Epidermal melanocyte (primary cell): Measurements from ENCODE around the gene DDI2.

Source experiments
- DNase-seq: peaks from one replicate; pipeline ENCODE4 v3.0.0; 2011; ENCODE audit warnings: low spot score; ENCODE audit not compliant: insufficient read length

DDI2 gene

DNA sequence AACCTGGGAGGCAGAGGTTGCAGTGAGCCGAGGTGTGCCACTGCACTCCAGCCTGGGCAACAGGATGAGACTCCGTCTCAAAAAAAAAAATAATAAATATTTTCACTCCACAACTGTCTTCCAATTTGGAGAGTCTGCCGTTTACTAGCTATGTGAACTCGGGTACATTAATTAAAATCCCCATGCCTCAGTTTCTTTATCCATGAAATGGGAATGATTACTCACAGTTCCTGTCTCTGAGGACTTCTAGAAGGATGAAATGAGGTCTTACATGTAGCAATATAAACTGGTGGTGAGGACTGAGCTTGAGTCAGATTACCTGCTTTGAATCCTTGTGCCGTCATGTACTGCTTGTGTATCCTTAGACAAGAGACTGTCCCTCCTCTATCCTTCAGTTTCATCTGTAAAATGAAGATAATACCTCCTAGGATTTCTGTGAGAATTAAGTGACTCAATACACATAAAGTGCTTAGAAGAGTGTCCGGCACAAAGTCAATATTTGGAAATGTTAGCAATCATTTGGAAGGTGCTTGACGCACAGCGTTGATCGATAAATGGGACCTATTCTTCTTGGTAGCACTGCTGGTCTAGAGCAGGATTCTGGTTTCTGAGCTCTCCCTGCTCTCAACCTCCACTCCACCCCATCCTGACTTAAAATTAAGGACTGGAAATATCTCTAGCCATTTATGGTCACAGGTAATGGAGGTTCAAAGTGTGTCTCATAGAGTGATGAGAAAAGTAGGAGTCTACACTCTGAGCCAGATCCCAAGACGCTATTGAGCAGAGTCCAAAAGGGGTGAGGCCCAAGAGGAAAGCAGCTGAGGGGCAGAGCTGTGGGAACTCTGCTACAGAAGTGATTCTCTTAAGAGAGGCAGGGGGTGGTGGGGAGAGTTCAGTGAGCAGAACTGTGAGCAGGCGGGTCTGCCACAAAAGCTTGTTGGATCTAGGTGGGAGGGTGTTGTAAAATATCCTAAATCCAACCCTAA is 11.6 kb upstream of the DDI2 start:
- DNase-seq: no peak

DNA sequence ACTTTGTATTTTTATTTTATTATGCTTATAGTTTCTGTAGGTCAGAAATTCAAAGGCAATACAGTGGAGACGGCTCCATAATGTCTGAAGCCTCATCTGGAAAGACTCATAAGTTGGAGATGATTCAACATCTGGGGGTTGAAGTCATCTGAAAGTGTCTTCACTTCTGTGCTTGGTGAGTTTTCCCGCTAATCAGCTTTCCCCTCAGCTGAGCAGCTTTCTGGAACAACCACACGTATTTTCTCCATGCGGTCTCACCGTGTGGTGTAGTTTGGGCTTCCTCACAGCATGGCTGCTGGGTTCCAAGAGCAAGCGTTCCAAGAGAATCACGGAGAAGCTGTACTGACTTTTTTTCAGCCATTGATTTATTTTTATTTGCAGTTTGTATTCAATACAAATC is 7.6 kb upstream of the DDI2 start:
- DNase-seq: no peak

DNA sequence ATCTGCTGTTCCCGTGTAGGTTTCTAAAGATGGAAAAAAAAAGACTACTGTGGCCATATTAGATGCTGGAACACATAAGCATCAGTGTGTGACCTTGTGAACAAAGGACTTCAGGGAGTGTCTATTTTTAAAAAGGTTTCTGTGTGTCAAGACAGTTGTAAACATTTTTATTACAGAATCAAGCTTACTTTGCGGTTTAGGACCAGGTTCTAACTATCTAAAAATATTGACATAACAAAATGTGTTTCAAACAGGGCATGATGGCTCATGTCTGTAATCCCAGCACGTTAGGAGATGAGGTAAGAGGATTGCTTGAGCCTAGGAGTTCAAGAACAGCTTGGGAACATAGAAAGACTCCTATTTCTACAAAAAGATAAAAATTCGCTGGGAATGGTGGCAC is 7.1 kb upstream of the DDI2 start:
- no peak for DNase-seq

DNA sequence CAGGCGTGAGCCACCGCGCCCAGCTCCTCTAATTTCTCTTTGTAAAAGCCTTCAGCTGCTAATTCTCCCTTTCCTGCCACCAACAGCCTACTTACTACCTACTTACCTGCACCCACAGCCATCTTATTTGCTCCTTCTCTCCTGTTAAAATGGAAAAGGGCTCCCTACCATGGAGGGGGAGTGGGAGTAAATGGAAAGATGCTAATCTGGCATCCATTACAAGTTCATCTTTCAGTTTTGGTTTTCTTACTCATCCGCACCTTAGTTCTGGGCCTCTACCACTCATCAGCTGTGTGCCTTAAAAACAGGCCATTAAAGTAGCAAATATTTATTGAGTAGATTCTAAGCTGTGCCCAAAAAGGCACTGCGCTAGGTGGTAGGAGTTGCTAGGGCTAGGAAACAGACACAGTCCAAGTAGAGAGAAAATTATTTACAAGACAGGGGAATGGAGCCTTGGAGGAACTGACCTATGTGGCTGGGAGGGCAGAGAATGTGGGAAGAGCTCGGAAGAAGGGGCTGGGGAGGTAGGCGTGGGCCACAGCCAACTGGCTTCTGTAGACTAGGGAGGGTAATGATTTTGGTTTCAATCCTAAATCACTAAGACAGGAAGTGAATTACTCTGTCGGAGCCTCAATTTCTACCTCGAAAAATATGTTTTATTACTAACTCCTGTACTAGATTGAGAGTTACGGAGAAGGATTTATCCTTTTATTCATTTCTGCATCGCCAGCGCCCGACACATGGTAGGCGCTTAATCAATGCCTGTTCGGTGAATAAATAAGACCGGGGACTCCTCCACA is 685 bp upstream of the DDI2 start:
- no peak for DNase-seq

DNA sequence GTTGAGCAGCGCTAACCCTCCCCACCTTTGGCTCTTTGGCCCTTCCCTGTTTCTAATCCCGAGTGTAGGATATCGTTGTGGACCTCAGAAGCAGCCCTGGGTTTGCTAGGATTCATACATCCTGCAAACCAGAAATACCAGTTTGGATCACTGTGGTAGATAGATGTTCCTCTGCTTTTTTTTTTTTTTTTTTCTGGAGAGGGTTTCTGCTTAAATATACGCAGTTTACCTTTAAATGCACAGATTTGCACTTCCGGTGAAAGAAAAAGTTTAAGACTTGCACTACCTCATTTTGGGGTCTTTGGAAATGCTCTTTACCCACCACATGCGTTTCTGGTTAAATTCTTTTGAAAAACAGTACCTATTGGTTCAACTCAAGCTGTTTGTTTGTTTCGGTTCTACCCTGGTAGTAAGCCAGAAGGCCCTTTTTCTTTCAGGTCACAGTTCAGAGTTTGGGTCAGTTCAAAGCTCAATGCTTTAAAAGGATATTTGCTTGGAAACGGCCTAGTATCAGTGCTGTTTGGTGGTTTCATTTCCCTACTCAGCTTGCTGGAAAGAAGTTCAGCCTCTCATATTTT is 908 bp downstream of the DDI2 start:
- DNase-seq: no peak

DNA sequence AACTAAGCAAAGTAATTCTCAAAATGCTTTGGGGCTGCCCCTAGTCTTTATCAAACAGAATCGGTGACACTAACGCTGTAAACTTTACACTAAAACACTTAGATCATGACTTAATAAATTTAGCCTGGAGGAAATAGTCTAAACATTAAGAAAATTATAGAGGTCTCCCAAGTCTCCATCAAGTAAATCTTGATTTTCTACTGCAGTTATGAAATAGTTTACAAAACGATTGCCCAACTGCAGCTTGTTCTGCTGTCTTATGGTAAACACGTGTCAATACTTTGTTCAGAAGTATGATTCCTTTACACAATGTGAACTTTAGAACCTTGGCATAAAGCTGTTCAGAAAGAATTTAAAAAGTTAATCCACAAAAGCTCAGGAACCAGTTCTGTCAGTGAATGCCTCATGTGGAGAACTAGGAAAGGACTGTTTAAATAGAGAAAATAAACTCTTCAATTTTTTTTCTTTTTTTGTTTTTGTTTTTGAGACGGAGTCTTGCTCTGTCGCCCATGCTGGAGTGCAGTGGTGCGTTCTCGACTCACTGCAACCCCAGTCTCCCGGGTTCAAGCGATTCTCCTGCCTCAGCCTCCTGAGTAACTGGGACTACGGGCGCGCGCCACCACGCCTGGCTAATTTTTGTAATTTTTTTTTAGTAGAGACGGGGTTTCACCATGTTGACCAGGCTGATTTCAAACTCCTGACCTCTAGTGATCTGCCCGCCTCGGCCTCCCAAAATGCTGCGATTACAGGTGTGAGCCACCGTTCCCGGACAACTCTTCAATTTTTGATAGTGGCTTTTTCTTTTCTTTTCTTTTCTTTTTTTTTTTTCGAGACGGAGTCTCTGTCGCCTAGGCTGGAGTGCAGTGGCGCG is 1.6 kb downstream of the DDI2 start:
- no peak for DNase-seq

DNA sequence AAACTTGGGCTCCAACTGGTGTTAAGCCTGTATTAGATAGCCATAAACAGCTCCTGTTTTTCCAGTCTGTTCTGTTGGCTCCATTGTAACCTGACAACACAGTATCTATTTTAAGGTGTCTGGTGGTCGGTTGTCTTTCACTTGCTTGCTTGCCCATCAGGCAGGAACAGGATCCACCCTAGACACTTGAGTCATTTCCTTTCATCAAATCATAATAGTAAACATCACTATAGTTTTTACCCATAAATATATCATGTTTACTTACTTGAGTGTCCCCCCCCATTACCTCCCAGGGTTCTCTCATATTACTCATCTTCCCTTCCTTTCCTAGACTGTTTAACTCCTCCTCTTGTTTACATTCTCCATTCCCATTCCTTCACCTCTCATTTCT is 2.9 kb downstream of the DDI2 start:
- DNase-seq: no peak

DNA sequence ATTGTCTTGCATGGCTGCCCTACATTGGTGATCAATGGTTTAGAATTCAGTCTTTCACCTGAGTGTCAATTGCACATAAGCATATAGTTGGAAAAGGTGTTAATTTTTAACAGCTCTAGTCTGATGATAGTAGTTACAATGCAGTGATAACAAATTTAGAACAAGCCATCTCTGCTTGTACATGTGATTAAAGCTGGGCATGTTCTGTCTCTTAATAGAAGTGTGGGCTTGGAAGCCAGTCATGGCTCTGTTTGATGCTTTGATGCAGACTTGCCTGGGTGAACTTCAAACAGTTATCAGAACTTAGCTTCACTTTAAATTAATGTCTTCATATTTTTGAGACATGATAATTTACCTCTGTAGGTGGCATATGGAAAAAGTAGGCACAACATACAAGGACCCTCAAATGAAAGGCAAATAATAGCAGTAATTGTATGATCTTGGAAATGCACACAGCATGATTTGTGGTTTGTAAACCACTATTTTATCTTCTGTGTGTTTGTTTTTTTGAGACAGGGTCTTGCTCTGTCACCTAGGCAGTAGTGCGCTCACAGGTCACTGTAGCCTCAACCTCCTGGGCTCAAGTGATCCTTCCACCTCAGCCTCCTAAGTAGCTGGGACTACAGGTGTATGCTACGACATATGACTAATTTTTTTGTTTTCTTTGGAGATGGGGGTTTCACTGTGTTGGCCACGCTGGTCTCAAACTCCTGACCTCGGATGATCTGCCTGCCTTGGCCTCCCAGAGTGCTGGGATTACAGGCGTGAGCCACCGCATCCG is 3.8 kb downstream of the DDI2 start:
- no peak for DNase-seq

DNA sequence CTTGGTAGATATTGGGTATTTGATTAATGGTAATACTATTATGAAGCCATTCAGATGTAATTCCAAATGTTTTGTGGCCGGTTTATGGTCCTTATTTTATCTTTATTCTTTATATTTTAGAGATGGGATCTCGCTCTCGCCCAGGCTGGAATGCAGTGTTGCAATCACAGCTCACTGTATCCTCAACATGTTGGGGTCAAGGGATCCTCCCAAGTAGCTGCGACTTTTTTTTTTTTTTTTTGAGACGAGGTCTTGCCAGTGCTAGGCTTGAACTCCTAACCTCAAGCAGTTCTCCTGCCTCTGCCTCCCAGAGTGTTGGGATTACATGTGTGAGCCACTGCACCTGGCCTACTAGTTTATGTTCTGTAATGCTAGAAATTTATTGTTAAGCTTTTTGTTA is 4.7 kb downstream of the DDI2 start:
- DNase-seq: no peak

DNA sequence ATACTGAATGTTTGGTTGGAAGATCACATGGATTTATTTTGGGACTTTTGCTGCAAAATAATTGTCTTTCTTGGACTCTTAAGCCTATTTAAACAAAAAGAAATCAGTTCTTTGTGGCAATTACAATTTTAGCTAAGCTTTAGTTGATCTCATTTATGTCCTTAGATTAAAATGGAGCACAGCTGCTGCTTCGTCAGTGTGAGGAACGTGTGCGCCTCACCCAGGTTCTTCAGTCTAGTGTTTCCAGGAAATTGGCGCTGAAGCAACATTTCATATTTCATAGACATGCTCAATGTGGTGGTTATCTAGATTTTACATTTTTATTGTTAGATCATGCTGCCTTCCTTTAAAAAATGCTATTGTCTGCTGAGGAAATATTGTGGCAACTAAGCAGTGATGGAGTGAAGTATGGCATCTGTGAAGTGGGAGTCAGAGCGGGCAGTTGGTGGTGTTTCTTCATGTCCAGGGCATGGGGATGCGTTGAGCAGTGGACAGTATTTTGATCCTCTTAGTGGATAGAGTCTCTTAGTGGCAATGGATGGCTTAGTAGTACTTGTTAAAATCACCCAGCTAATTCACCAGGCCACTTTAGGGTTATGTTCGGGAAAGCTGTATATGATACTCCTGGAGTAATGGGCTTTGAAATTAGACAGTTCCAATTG is 5.6 kb downstream of the DDI2 start:
- DNase-seq: no peak

DNA sequence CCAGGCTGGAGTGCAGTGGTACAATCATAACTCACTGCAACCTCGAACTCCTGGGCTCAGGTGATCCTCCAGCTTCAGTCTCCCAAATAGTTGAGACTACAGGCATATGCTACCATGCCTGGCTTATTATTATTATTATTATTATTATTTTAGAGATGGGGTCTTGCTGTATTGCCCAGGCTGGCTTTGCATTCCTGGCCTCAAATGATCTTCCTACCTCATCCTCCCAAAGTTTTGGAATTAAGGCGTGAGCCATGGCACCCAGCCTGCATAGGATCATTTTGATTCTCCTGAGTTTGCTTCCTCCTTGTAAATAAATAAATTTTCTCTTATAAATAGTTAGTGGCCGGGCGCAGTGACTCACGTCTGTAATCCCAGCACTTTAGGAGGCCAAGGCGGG is 6.2 kb downstream of the DDI2 start:
- DNase-seq: no peak

DNA sequence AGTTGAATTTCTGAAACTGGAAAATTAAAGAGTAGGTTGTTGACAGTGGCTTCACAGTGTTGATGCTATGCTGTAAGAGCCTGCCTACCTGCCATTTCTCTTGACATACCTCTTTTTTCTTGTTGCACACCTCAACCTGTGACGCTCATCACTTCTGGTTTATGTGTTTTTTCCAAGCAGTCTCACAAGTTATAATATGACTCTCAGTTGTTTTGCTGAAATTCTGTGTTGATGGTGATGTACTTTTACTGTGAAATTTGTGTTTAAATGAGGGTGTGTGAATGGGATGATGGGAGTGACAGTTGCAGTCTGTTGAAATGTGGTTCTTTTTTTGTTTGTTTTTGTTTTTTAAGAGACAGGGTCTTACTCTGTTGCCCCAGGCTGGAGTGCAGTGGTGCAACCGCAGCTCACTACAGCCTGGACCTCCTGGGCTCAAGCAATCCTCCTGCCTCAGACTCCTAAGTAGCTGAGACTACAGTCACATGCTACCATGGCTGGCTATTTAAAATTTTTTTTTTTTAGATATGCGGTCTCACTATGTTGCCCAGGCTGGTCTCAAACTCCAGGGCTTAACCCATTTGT is 7.0 kb downstream of the DDI2 start:
- no peak for DNase-seq

DNA sequence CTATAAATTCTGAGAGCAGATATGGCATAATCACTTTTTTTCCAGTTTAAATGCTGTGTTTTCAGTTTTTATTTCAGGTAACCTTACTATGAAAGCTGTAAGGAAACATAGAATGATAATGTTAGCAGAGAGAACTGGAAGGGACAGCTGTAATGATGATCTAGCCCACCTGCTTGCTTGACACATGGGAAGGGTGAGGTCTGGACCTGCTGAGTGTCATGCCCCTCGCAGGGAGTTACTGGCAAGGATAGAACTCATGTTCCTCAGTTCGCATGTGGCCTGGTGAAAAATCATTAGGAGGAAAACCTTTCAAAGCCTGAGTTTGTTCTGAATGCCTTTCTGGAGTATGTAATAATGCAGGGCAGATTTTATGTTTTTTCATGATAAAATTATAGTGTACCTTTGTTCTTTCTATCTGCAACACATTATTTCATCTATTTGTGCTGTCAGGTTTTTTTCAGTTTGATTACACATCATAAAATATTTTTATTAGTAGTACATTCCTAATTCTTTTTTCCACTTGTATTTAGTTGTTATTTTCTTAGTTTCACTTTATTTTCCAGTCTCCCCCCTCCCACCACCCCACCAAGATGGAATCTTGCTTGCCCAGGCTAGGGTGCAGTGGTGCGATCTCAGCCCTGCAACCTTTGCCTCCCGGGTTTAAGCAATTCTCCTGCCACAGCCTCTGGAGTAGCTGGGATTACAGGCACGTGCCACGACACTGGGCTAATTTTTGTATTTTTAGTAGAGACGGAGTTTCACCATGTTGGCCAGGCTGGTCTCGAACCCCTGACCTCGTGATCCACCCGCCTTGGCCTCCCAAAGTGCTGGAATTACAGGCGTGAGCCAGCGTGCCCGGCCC is 8.0 kb downstream of the DDI2 start:
- DNase-seq: no peak

DNA sequence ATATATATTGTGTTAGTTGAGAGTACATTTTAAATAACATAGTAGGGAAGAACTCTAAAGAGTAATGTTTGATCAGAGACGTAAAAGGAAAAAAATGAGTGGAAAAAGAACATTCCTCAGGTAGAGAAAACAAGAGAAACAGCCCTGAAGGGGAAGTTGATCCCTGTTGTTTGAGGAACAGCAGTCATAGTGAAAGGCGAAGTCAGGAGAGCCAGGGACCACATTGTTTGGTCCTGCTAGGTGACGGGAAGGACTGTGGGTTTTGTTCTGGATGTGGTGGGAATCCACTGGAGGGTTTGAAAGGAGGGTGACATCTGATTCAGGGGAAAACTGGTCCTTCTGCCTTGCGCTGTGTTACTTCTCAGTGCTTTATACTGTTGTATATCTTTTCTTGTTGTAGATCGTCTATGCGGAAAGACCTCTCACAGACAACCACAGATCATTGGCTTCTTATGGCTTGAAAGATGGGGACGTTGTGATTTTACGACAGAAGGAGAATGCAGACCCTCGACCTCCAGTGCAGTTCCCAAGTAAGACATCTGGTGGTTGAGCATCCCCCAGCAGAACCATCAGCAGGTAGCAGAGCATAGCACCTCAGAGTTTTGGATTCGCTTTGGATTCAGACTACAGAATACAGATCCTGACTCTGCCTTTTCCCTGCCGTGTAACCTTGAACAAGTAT is 9.2 kb downstream of the DDI2 start:
- DNase-seq: no peak

DNA sequence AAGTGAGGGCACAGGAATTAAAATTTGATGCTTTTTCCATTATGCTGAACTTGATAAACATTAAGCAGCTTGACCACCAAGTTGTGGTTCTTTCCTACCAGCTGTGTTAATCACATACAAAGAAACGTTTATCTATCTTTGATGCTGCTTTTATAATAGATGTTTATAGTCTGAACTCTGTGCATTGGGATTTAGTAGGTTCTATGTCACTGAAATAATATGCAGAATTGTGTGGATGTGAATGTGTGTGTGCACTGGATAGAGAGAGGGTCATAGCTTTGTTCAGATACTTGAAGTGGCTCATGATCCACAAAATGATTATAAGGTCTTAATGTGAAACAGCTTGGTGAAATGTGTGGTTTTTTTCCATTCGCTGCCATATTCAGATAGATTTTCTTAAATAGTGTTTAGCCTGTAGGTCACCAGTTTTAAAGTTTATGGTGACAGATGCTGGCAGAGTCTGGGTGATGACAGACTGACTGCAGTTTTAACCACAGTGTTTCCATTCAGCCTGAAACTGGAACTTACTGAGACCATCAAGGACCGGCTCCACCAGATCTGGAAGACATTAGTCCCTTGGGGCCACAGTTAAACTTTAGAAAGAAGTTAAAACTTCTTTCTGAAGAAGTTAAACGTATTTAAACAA is 10.2 kb downstream of the DDI2 start:
- DNase-seq: no peak

DNA sequence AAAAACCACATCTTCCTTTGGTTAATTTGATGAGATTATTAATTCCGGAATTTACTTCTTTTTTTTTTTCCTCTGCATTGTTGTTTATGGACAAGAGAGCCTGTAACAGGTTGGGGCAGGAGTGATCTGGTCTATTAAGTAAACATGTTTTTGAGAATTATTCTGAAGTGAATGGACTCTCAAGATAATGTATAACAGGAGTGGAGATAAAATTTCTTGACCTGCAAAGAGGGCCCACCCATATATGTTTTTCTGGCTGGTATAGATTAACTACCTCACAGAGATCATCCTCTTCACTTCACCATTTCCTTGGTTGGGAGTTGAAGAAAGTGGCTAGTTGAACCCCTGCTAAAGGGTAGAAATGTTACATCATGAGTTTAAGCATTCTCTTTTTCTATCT is 10.7 kb downstream of the DDI2 start:
- no peak for DNase-seq

DNA sequence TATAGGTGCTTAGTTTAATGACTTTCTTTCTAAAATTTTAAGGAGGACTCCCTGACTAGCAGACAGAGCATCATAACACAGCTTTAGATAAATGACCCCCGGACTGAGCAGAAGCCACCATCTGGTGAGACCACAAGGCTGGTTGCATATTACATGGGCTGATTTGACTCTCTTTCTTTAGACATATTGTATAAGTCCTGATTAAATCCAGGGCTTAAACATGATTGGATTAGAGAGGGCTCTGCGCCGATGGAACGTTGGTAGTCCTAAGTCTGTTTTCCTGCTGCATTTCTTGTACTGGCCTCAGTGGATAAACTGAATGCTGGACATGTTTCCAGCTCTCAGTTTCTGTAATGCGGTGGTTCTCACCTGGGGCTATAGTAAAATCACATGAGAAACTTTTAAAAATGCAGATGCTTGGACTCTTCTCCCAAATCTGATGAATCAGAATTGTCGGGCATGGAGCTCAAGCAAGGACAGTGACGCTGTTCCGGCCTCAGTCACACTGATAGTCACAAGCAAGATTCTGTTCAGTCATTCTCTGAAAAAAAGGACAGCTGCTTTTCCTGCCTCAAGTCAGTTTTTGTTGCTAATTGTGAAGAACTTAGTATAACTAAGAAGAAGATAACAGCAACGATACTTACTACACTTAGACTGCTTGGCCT is 16.6 kb downstream of the DDI2 start:
- no peak for DNase-seq
